NT2/D1 (cell line): ENCODE results near the gene PGAM1.

Source experiments
- DNase-seq: peaks from one replicate; pipeline ENCODE4 v3.0.0-alpha.2; 2011; ENCODE audit warnings: low read depth, low spot score
- H3K27me3 ChIP-seq: 2 replicates; pipeline ENCODE4 v1.6.0; 2011; ENCODE audit warnings: mild to moderate bottlenecking; ENCODE audit not compliant: insufficient read length, insufficient read depth
- H3K36me3 ChIP-seq: 2 replicates; pipeline ENCODE4 v1.6.1; 2011; ENCODE audit warnings: mild to moderate bottlenecking, low read length, mixed read lengths; ENCODE audit not compliant: insufficient read depth, insufficient read length
- H3K4me1 ChIP-seq: 2 replicates; pipeline ENCODE4 v1.5.1; 2011; ENCODE audit not compliant: insufficient read depth, insufficient read length
- H3K4me3 ChIP-seq: 2 replicates; pipeline ENCODE4 v1.5.1; 2011; ENCODE audit warnings: low read depth; ENCODE audit not compliant: insufficient read length
- H3K9ac ChIP-seq: 2 replicates; pipeline ENCODE4 v1.6.0; 2011; ENCODE audit warnings: low read depth; ENCODE audit not compliant: insufficient read length
- H3K9me3 ChIP-seq: 2 replicates; pipeline ENCODE4 v1.5.1; 2011; ENCODE audit warnings: mild to moderate bottlenecking, low read length; ENCODE audit not compliant: insufficient read depth
- SUZ12 ChIP-seq: IDR thresholded peaks from 2 replicates; pipeline ENCODE4 v1.6.1; 2011; ENCODE audit not compliant: insufficient read length, insufficient read depth; ENCODE audit errors: extremely low read depth
- YY1 ChIP-seq: IDR thresholded peaks from 2 replicates; pipeline ENCODE4 v1.6.1; 2011; ENCODE audit not compliant: insufficient read length, insufficient read depth
- ZNF274 ChIP-seq: IDR thresholded peaks from 2 replicates; pipeline ENCODE4 v1.6.1; 2011; ENCODE audit warnings: mild to moderate bottlenecking, low read depth, low read length

PGAM1 gene

GRCh38 chr10:97456686-97457065, 30.7 kb downstream of the PGAM1 start:
- DNase-seq: no peak
- Histone ChIP-seq H3K27me3 (no peaks in the 10 kb centered on the region), H3K4me1 (peaks cover 3% of the 10 kb centered on the region), H3K9me3 (no peaks in the 10 kb centered on the region), H3K4me3 (no peak overlapping the region), H3K9ac (no peak overlapping the region), H3K36me3 (peaks cover 95% of the 10 kb centered on the region)
- TF ChIP-seq ZNF274 (no peak), SUZ12 (no peak), YY1 (no peak)

- Histone ChIP-seq H3K27me3 (no peaks in the 10 kb centered on the region), H3K9me3 (no peaks in the 10 kb centered on the region), H3K9ac (no peak overlapping the region), H3K36me3 (peaks cover 94% of the 10 kb centered on the region), H3K4me1 (peaks cover 4% of the 10 kb centered on the region), H3K4me3 (no peak overlapping the region)
- TF ChIP-seq ZNF274 (no peak), SUZ12 (no peak), YY1 (no peak)
- no peak for DNase-seq
Observed at GRCh38 chr10:97459111-97459510, 33.1 kb downstream of the PGAM1 start.

- H3K9me3 ChIP-seq: no peaks in the 10 kb centered on the region
- DNase-seq: no peak
- H3K4me1 ChIP-seq: peaks cover 4% of the 10 kb centered on the region
- no peak overlapping the region for H3K4me3 ChIP-seq
- H3K36me3 ChIP-seq: peaks cover 89% of the 10 kb centered on the region
- no peaks in the 10 kb centered on the region for H3K27me3 ChIP-seq
- no peak overlapping the region for H3K9ac ChIP-seq
- TF ChIP-seq ZNF274 (no peak), YY1 (no peak), SUZ12 (no peak)
Observed at GRCh38 chr10:97459933-97460332, 33.9 kb downstream of the PGAM1 start.

DNA sequence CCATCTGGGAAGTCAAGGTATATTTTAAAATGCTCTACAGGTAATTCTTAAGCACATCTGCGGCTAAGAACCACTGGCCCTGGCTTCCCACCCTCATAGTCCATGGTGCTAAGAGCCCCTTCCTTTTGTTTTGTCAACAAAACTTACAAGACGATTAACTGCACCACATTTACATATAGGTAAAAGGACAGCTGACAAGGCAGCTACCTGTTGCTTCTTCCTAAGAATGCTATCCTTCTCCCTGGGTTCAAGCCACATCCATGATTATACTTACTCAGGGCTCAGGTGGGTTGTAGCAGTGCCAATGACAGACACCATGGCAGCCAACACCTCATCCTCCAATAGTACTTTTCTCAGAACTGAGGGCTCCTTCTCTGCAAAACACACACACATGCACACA, 36.3 kb downstream of the PGAM1 start:
- Histone ChIP-seq H3K9ac (no peak overlapping the region), H3K36me3 (peaks cover 87% of the 10 kb centered on the region), H3K4me3 (no peak overlapping the region), H3K4me1 (peaks cover 4% of the 10 kb centered on the region), H3K27me3 (no peaks in the 10 kb centered on the region), H3K9me3 (no peaks in the 10 kb centered on the region)
- DNase-seq: no peak
- TF ChIP-seq YY1 (no peak), SUZ12 (no peak)

- no peaks in the 10 kb centered on the region for H3K27me3 ChIP-seq
- H3K9me3 ChIP-seq: no peaks in the 10 kb centered on the region
- H3K36me3 ChIP-seq: peaks cover 91% of the 10 kb centered on the region
- H3K4me1 ChIP-seq: peaks cover 4% of the 10 kb centered on the region
- TF ChIP-seq ZNF274: no peak
- TF ChIP-seq SUZ12: no peak
- TF ChIP-seq YY1: no peak
- H3K9ac ChIP-seq: no peak overlapping the region
- DNase-seq: peak; percentile 40
- H3K4me3 ChIP-seq: no peak overlapping the region
Observed at GRCh38 chr10:97463363-97464132, 37.6 kb downstream of the PGAM1 start.

- no peak for TF ChIP-seq ZNF274
- TF ChIP-seq SUZ12: no peak
- no peak for TF ChIP-seq YY1
- no peaks in the 10 kb centered on the region for H3K9me3 ChIP-seq
- H3K36me3 ChIP-seq: peaks cover 90% of the 10 kb centered on the region
- no peak overlapping the region for H3K4me3 ChIP-seq
- DNase-seq: no peak
- H3K4me1 ChIP-seq: peaks cover 4% of the 10 kb centered on the region
- H3K27me3 ChIP-seq: no peaks in the 10 kb centered on the region
- no peak overlapping the region for H3K9ac ChIP-seq
Observed at GRCh38 chr10:97464226-97464625, 38.2 kb downstream of the PGAM1 start.

DNA sequence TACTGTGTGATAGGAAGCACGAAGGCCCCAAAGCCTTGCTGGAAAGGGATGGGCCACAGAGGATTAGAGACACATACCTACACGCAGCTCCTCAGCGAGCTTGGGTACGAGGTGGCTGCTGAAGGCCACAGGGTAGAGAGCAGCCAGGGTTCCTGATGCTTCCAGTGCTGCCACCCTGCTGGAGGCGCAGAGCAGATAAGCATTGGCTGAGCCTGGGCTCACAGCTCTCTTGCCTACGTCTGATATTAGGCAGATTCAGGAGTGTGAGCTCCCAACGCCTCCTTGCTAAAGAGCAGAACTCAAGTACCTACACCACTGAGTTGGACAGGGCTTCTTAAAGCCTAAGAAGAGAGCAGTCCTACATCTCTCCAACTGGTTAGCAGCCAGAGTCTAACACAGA, 40.0 kb downstream of the PGAM1 start:
- H3K9ac ChIP-seq: no peak overlapping the region
- H3K27me3 ChIP-seq: no peaks in the 10 kb centered on the region
- H3K9me3 ChIP-seq: no peaks in the 10 kb centered on the region
- peaks cover 4% of the 10 kb centered on the region for H3K4me1 ChIP-seq
- H3K36me3 ChIP-seq: peaks cover 90% of the 10 kb centered on the region
- H3K4me3 ChIP-seq: no peak overlapping the region
- TF ChIP-seq YY1 (no peak), SUZ12 (no peak)
- no peak for DNase-seq
